SH-SY5Y (cell line): ENCODE data around the gene RALGAPA2.

ENCODE experiments used
- GATA2 ChIP-seq: IDR thresholded peaks from 2 replicates; pipeline ENCODE4 v1.6.1; 2011; ENCODE audit warnings: mild to moderate bottlenecking, low read depth, low read length
- GATA3 ChIP-seq: IDR thresholded peaks from 2 replicates; pipeline ENCODE4 v1.6.1; 2011; ENCODE audit warnings: low read depth, mild to moderate bottlenecking, low read length, moderate library complexity

The RALGAPA2 gene

GRCh38 chr20:20492521-20493332 lies 219.7 kb downstream of the RALGAPA2 start:
- no peak for TF ChIP-seq GATA3
- TF ChIP-seq GATA2, result no peak

DNA sequence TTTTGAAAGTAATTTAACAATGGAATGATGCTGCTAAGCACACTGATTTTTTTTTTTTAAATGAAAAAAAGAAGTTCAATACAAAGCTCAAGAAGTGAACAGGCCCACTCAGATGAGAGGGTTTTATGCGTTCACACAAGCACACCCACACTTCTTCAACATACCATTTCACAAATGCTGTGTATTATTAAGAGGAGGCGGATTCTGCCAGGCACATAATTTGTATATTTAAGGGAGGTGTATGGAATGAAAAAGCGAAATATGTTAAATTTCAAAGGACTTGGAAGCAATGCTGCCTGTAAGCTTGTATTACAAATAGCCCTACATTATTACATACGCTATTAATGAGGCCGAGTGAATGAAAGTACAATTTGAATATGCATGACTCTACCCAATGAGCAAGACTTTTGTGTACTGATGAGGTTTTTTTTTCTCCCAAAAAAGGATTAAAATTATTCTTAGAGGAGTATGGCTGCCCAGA lies 220.6 kb downstream of the RALGAPA2 start:
- TF ChIP-seq GATA2 (no peak), GATA3 (no peak)

DNA sequence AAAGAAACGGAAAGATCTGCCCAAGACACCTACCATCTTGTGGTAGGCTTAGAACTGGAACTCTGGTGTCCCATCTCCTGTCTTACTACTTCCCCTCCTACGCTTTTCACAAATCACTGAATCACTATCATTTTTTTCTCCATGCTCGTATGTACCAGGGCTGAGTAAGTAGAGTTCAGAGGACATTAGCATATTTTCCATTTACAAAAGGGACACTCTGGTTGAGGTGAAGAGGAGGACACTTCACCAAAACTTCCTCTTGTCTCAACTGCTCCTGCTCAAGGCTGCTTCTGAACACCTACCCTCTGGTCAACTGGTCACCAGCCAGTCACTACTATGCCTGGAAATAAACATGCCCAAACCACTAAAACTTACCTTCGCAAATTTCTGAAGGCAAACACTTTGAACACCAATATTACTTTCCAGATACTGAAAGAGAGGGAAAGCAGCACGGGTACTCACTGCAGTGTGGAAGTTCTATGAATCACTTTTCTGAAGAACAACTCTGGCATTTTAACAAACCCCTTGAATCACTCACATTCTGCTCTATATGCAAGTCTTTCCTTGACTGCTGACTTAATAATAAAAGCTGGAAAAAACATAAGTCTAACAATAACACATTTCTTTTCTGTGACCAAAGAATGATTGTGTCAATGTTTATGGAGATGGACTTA lies 221.2 kb downstream of the RALGAPA2 start:
- TF ChIP-seq GATA2, result no peak
- TF ChIP-seq GATA3, result no peak

DNA sequence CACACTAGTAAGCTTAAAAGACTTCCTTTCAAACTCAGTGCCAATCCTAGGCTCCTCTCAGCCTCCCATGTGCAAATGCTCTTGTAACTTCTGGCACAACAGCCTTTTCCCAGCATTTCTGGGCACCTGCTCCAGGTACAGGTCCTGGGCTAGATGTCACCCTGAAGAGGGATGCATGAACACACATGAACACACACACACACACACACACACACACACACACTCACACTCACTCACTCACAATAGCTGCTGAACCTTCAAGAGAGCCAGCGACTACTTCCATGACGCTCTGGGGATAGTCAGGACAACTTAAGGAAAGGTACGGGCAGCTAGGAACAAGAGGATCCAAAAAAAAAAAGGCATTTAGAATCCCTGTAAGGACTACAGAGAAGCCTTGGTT lies 221.8 kb downstream of the RALGAPA2 start:
- TF ChIP-seq GATA2, result no peak
- no peak for TF ChIP-seq GATA3

- TF ChIP-seq GATA3 (no peak), GATA2 (no peak)
Observed at GRCh38 chr20:20489648-20490341, 222.6 kb downstream of the RALGAPA2 start.

DNA sequence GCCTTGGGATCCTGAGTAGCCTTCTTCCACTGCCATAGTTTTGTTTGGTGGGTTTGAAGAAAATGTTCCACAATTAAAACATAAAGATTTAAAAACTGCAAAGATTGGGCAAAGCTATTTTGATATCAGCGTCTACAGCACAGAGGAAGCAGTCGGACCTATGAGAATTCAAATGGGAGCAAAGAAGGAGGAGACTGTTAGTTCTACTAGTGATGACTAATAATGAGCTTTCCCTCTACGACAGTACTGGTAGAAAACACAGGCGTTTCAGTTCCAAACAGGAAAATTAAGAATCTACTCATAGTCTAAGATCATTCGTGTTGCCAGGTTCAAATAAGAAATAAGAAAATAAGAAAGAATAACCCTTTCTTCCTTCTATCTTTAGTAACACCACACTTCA lies 223.4 kb downstream of the RALGAPA2 start:
- TF ChIP-seq GATA2 (no peak), GATA3 (no peak)

GRCh38 chr20:20488388-20488787 lies 224.1 kb downstream of the RALGAPA2 start:
- no peak for TF ChIP-seq GATA3
- peak; percentile 49; the same call in 1 of the 2 replicates for TF ChIP-seq GATA2

DNA sequence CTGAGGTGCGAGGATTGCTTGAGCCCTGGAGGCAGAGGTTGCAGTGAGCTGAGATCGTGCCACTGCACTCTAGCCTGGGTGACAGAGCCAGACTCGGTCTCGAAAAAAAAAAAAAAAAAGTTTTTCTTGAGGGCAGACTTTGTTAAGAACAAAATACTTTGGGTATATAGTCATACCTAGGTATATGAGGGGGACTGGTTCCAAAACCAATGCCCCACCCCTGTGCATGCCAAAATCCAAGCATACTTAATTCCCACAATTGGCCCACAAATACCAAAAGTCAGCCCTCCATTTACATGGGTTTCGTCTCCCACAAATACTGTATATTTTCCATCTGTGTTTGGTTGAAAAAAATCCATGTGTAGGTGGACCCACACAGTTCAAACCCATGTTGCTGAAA lies 224.6 kb downstream of the RALGAPA2 start:
- TF ChIP-seq GATA3 (no peak), GATA2 (no peak)

DNA sequence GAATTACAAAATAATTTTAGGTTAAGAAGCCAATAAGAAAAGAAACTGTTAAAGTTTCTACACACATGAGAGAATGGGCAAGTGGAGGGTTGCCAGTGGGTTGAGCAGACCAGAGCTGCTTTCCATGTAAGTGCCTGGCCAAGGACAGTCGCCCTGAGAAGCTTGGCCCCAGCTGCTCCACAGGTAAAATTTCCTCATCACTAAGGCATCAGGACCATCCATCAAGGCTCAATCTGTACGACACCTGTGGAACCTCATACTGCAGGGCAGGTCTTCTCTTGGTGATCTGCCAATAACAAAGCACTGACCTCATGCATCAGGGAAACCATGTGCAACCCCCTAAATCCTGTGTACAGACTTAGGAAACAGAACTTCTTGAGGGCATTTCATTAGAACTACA lies 229.1 kb downstream of the RALGAPA2 start:
- TF ChIP-seq GATA3 (no peak), GATA2 (no peak)

DNA sequence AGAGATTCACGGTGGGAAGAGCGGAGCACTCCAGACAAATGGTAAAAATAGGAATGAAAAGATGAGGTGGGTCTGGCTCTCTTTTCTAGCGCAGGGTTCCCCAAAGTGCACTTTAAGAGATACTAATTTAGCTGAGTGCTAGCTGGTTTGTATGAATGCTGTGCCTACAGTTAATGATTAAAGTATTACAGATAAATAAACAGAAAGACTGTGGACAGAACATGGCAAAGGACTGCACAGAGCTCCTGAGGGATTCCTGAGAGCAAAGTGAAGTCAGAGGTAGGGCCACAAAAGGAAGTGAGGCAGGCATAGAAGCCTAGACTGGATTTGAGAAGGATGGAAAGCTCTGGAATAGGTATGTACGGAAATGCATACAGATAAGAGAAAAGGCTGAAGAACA lies 230.0 kb downstream of the RALGAPA2 start:
- TF ChIP-seq GATA2 (no peak), GATA3 (no peak)

GRCh38 chr20:20480689-20481088 lies 231.8 kb downstream of the RALGAPA2 start:
- no peak for TF ChIP-seq GATA2

GRCh38 chr20:20480126-20480525 lies 232.3 kb downstream of the RALGAPA2 start:
- no peak for TF ChIP-seq GATA2
- no peak for TF ChIP-seq GATA3

DNA sequence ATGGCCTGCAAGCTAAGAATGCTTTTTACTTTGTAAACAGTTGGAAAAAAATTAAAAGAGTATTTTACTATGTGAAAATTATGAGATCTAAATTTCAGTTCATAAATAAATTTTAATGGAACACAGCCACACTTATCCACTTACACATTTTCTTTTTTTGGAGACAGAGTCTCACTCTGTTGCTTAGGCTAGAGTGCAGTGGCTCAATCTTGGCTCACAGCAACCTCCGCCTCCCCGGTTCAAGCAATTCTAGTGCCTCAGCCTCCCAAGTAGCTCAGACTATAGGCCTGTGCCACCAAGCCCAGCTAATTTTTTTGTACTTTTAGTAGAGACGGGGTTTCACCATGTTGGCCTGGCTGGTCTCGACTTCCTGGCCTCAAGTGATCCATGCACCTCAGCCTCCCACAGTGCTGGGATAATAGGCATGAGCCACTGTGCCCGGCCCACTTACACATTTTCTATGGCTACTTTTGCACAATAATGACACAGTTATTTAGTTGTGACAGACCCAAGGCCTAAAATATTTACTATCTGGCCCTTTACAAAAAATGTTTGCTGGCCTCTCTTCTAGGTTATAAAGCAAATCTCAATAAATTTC lies 234.9 kb downstream of the RALGAPA2 start:
- TF ChIP-seq GATA3, result no peak
- no peak for TF ChIP-seq GATA2

DNA sequence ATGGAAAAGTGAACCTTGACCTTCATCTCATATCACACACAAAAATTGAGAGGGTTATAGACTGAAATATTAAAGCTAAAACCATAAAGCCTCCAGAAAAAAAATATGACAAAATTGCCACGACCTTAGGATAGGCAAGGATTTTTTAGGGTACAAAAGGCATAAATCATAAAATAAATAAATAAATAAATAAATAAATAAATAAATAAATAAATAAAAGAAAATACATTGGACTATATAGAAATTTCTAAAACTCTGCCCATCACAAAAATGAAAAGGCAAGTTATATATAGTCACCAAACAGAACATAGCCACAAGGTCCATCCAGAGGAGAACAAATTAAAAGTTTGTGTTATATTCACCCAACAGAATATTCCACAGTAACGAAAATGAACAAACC lies 235.9 kb downstream of the RALGAPA2 start:
- no peak for TF ChIP-seq GATA2
- no peak for TF ChIP-seq GATA3
